GM13977 (cell line): Measurements from ENCODE around the gene GATB.

Experiments used
- DNase-seq: peaks from one replicate; pipeline ENCODE4 v3.0.0; 2012; ENCODE audit warnings: low spot score
- in situ Hi-C: fragments of 300-500 bp; cut with MboI; formaldehyde crosslinking; loops from one replicate; pipeline ENCODE4 v1.12.0; 2022; ENCODE audit warnings: low sequenced_read_pairs, low pct_unique_long_range_greater_than_20kb, mixed read lengths, inconsistent platforms; ENCODE audit not compliant: unreplicated experiment
- TF ChIP-seq, protein P1 (sequence below): IDR thresholded peaks from 2 replicates; pipeline ENCODE4 v1.5.1; 2012; ENCODE audit warnings: mild to moderate bottlenecking, control low read depth; ENCODE audit not compliant: insufficient read depth; ENCODE audit errors: extremely low read depth, missing control alignments

GATB gene

DNA sequence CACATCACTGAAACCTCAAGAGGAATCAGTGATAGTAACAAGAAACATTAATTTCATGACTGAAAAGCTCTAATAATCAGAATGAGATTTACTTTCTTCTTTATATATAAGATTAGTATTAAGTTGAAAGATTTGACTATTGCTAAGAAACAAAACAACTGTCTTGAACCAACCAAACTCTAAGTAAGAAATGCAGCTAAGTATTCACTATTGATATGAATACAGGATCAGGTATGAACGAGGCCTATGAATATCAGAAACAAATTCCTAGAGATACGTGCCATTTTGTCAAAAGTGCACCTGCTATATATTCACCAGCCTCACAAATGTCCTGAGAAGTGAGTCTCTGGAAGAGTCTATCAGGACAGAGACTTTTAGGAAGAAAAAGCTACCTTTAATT is 32.1 kb downstream of the GATB start:
- DNase-seq = no peak
- TF ChIP-seq, protein P1, sequence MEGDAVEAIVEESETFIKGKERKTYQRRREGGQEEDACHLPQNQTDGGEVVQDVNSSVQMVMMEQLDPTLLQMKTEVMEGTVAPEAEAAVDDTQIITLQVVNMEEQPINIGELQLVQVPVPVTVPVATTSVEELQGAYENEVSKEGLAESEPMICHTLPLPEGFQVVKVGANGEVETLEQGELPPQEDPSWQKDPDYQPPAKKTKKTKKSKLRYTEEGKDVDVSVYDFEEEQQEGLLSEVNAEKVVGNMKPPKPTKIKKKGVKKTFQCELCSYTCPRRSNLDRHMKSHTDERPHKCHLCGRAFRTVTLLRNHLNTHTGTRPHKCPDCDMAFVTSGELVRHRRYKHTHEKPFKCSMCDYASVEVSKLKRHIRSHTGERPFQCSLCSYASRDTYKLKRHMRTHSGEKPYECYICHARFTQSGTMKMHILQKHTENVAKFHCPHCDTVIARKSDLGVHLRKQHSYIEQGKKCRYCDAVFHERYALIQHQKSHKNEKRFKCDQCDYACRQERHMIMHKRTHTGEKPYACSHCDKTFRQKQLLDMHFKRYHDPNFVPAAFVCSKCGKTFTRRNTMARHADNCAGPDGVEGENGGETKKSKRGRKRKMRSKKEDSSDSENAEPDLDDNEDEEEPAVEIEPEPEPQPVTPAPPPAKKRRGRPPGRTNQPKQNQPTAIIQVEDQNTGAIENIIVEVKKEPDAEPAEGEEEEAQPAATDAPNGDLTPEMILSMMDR = no peak
- in situ Hi-C loops = no loop called here

- in situ Hi-C loops = no loop called here
- TF ChIP-seq, protein P1 = no peak
- DNase-seq = no peak
These were observed 32.8 kb downstream of the GATB start for GRCh38 chr4:151728006-151728405.

DNA sequence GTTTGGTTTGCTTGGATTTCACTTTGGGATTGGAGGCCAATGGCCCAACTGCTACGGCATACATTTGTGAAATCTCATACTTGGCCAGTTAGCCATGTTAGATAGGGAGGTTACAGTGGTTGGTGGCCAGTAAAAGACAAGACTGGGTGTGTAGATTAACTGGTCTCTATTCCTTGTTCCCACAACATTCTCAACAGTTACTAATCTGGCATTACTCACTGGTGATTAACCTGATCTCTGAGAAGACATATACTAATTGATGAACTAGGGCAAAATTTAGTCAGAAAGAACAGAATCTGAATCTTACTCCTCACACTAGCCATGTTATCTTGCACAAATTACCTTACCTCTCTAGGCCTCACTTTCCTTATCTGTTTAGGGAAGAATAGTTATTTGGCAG is 33.4 kb downstream of the GATB start:
- in situ Hi-C loops = no loop called here
- no peak for DNase-seq
- TF ChIP-seq, protein P1 = no peak

GRCh38 chr4:151725087-151725486 is 35.7 kb downstream of the GATB start:
- in situ Hi-C loops = no loop called here
- TF ChIP-seq, protein P1 = no peak
- no peak for DNase-seq

DNA sequence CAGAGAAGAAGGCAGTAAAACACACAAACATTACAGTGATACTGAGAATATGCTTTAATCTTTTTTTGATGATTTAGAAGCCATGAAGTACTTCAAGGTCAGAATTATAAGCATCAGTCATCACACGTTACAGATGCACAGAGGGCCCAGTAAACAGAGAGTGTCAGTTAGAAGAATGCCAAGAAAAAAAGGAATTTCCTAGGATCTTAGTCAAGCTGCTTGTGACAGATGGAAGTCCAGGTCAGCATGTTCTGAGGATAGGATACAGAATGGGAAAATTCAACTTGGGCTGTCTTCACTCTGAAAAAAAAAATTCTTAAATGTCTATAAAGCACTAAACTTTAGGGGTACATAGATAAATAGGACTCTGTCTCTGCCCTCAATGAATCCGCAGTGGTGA is 38.9 kb downstream of the GATB start:
- TF ChIP-seq, protein P1 = no peak
- no peak for DNase-seq
- in situ Hi-C loops = no loop called here

DNA sequence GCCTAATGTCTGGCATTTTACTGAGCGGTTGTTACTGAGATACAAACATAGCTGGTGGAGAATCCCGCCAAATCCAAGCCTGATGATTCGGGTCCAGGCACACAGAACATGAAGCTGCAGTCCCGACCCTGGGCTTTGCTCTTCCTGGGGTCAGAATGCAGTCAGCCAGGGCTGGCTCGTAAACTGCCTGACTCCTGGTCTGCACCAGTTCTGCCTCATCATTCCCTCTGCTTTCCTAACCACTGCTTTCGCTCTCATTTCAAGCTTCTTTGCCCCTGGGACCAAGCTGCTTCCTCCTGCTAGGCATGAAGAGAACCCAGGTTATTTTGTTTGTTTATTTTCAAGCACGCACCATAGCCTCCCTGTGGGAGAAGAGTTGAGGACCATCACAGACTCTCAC is 39.3 kb downstream of the GATB start:
- TF ChIP-seq, protein P1 = no peak
- in situ Hi-C loops = no loop called here
- DNase-seq = no peak

GRCh38 chr4:151719956-151720334 is 40.9 kb downstream of the GATB start:
- no peak for DNase-seq
- TF ChIP-seq, protein P1 = no peak
- in situ Hi-C loops = no loop called here
